CD4-positive, alpha-beta T cell treated with Interleukin-4 for 1 hour (primary cell): ENCODE measurements around the gene BAZ1B.
"Not testable (repeated sequence)": the region's sequence is repeated elsewhere in the genome, so short reads cannot be mapped to it uniquely, and the experiment has no call there.

Experiments
- DNase-seq, 2 donors: peaks; one replicate each; pipeline ENCODE4 v3.0.0-alpha.2; 2020 to 2022

The BAZ1B gene

DNA sequence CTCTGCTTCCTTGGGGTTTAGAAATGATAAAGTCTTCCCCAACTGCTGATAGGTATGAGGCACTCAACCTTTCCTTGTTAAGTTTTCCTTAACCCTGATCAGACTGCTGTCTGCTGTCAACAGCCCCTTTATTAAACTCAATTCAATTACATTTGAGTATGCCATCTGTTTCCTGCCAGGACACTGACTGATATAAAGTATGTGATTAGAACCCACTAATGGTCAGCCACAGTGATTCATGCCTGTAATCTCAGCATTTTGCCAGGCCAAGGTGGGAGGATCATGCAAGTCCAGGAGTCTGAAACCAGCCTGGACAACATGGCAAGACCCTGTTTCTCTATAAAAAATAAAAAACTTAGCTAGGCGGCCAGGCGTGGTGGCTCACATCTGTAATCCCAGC, 18.1 kb downstream of the BAZ1B start:
- no peak for DNase-seq

DNA sequence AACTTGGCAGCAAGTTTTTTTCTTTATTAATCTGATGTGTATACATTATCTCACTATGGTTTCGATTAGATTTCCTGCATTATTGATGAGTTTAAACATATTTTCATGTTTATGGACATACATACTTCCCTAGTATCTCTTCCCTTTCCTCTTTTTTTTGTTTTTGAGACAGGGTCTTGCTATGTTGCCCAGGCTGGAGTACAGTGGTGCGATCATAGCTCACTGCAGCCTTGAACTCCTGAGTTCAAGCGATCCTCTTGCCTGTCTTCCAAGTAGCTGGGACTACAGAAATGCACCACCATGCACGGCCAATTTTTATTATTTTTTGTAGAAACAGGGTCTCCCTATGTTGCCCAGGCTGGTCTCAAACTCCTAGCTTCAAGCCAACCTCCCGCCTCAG, 18.9 kb downstream of the BAZ1B start:
- DNase-seq = no peak

DNA sequence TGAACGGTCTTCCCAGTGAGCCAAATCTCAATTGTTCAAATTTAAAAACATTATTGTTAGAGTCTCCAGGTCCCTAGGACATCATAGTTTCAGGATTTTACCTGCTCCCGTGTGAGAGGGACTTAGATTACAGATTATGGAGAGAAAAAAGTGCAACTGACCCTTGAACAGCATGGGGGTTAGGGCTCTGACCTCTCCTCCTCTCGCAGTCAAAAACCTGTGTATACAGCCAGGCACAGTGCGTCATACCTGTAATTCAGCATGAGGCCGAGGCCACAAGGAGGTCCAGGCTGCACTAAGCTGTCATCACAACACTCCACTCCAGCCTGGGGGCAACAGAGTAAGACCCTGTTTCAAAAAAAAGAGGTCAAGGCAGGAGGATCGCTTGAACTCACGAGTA, 25.5 kb downstream of the BAZ1B start:
- DNase-seq = no peak

DNA sequence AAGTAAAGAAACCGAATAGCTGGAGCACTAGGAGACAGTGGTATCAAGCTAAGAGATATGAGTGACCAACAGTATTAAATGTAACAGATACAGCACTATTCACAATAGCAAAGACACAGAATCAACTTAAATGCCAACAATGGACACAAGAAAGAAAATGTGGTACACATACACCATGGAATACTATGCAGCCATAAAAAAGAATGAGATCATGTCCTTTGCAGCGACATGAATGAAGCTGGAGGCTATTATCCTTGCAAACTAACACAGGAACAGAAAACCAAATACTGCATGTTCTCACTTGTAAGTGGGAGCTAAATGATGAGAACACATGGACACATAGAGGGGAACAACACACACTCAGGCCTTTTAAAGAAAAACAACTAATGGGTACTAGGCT, 26.6 kb downstream of the BAZ1B start:
- not testable (repeated sequence) for DNase-seq

DNA sequence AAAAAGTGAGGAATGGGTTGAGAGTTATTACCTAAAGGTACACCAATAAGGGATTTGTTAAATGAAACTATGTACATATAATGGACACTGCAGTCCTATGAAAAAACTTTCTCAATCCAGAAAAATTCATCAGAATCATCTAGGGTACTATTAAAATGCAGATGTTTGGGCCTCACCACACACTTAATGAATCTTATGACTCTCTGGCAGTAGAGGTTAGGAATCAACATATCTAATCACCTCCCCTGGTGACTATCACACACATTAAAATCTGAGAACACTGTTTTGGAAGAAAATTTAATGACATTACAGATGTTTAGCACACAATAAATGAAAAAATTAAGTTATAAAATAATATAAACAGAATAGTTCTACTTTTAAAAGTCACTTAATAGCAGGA, 32.1 kb downstream of the BAZ1B start:
- DNase-seq = no peak

DNA sequence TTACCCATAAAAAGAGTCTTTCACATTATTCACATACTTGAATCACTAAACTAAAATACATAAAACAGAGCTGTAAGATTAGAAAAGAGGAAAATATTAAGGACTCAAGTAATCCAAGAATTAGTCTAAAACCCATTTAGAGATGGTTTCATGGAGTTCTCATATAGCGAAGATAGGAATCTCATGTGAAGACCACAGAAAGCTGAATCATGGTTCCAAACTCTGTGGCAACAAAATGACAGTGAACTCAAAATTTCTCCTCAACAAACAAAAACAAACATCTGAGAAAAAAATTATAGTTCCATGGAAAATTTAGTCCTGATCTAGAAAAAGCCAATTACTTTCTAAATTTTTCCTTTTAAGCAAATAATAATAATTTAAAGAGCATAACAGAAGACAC, 34.6 kb downstream of the BAZ1B start:
- no peak for DNase-seq

DNA sequence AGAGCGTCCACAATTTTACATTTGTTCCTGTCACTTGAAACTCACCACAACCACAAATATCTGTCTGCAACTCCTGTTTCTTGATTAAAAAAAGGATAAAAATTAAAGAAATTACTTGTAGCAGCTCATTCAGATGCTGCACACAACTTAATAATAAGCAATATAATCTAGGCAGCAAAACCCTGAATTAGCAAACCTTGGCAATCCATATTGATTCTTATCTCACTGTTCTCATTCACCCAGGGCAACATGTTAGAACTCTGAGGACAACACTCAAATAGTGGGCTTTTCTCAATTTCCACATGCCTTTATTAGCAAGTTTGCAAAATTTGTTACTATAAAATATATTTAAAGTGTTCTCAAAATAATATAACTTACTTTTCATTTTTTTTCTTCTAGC, 38.9 kb downstream of the BAZ1B start:
- DNase-seq = no peak

DNA sequence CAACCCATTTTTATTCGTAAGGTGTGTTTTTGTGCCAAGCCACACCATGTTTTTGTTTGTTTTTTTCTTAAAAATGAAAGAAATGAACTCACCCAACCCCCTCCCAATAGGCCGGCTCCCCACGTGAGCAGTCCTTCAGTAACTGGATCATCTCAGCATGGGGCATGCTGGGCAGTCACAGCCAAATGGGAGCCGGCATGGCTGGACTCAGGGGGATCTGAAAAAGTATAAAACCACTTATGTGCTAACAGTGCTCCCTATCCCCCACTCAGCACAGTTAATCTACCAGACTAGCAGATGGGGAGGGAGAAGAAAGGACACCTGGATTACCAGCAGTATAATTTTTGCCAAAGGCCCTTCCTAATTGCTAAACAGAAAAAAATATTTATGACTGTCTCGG, 39.3 kb downstream of the BAZ1B start:
- DNase-seq = no peak

DNA sequence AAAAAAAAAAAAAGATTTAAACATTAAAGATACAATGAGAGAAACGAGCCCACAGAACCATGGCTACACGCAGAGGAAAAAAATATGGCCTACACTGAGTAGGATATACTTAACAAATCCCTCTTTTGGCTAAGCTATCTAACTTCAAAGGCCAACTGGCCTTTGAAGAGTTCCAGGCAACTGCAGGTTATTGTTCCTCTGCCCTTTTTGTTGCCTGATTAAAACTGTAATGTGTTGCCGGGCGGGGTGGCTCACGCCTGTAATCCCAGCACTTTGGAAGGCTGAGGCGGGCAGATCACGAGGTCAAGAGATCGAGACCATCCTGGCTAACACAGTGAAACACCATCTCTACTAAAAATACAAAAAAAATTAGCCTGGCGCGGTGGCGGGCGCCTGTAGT, 40.6 kb downstream of the BAZ1B start:
- not testable (repeated sequence) for DNase-seq

DNA sequence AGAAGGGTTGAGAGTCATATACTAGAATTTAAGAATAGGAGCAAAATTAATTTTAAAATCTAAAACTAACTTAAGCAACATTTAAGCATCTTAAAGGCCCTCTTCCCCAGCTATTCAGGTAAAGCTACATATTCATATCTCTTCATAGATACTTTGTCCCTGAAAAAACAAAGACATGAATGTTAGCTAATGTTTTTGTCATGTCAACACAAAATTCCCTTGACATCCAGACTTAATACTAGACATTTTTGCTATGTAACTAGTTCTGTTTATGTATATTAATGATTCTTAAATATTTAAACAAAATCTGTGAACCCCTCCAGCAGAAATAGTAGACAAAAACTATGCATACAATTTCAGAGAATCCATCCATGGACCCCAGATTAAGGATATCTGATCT, 43.5 kb downstream of the BAZ1B start:
- DNase-seq = no peak

DNA sequence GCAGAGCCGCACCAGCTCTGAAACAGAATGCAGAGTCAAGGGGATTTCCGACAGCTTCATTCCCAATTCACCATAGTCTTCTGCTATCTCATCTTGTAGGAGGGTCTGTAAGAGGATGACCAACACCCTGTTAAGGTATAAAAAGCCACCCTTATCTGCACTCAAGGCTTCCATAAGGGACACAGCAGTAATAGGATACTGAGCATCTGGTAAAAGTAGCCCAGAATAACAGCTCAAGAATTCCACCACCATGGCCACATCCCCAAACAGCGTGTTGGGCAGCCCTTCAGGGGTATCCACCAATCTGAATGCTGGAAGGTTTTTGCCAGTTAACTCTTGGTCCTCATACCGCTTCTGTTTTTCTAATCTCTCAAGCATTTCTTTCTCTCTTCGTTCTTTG, 44.7 kb downstream of the BAZ1B start:
- DNase-seq = no peak

DNA sequence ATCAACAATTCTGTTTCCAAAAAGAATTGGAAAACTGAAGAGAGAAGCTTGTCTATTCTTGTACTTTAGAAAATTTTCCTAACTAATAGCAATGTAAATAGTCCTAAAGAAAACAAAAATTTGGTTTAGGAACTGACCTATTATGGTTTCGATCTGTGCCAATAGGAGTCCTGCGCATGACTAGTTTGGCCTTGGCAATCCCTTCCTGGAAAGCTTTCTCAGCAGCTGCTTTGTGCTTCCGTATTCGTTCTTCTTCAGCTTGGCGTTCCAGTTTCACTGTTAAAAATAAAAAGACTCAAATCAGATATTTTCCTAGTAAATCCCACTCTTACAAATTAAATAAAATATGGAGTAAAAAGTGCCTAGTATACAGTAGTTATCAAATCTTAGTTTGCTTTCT, 51.9 kb downstream of the BAZ1B start:
- no peak for DNase-seq

DNA sequence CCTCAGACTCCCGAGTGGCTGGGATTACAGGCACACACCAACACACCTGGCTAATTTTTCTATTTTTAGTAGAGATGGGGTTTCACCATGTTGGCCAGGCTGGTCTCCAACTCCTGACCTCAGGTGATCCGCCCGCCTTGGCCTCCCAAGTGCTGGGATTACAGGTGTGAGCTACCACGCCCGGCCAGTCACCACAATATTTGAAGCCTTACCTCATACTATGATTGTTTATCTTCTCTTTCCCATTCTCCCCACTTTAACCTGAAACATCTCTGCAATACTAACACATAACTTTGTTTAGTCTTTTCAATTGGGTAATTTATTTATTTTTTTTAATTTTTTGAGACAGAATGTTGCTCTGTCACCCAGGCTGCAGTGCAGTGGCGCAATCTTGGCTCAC, 55.0 kb downstream of the BAZ1B start:
- not testable (repeated sequence) for DNase-seq

DNA sequence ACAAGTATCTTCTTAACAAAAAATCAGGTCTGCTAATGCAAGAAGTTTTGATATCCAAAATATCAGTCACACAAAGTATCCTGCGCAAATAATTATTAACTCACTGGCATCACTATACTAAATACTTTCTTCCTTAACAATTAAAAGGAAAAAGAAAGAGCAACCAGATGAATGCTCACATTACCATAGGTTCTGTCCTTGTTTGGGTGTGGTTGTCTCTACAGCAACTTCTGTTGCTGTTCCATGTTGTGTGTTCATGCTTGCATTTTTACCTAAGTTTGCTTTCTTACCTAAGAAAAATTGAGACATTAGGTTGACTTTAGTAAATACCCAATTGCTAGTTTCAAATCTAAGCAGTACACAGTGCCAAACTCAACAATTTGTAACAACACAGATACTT, 56.0 kb downstream of the BAZ1B start:
- no peak for DNase-seq

DNA sequence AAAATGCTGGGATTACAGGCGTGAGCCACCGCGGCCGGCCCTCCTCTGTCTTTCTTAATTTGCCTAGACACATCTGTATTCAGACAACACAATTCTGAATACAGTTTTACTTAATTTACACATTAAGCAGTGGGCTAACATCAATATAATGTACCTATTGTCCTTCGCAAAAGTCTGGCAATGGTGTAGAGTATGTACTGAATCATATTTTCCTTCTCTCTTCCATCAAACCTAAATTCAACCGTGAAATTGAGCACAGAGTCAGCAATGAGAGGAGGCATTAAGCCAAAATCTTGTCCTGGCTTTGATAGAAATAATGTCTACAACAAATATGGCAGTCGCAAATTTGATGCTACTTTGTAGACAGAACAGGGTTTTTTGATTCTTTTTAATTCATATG, 58.1 kb downstream of the BAZ1B start:
- DNase-seq = no peak

DNA sequence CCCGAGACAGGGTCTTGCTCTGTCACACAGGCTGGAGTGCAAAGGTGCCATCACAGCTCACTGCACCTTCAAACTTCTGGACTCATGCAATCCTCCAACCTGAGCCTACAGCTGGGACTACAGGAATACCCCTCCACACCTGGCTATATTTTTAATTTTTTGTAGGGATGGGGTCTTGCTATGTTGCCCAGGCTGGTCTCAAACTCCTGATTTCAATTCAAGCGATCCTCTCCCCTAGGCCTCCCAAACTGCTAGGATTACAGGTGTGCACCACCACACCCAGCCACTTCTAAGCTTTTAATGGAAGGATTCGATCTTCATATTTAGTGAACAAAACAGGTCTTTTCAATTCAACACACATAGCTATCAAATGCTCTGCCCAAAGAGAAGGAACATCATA, 58.8 kb downstream of the BAZ1B start:
- DNase-seq = no peak

DNA sequence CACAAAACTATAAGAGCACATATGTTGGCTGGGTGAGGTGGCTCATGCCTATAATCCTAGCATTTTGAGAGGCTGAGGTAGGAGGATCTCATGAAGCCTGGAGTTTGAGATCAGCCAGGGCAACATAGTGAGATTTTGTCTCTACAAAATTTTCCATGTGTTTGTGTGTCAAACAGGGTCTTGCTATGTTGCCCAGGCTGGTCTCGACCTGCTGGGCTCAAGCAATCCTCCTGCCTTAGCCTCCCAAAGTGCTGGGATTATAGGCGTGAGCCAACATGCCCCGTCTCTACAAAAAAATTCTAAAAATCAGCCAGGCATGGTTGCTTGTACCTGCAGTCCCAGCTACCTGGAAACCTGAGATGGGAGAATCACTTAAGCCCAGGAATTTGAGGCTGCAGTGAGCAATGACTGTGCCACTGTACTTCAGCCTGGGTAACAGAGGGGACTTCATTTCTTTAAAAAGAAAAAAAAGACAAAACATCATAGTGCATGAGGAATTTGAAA, 60.3 kb downstream of the BAZ1B start:
- no peak for DNase-seq

DNA sequence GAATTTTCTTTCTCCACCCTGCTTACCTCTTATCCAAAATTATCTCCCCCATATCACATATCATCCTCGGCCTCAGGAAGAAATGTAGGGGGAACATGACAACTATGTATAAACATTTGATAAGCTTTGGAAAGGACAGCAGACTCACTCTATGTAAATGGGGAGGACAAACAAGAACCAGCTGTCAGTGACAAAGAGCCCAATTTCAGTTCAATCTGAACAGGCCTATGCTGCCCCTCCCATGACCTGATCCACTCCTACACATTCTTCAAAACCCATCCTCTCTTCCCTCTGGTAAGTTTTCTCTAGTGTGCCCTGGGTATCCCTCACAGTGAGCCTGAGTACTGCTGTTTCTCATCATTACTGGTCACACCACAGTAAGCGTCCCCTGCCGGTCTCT, 67.7 kb downstream of the BAZ1B start:
- DNase-seq = no peak

DNA sequence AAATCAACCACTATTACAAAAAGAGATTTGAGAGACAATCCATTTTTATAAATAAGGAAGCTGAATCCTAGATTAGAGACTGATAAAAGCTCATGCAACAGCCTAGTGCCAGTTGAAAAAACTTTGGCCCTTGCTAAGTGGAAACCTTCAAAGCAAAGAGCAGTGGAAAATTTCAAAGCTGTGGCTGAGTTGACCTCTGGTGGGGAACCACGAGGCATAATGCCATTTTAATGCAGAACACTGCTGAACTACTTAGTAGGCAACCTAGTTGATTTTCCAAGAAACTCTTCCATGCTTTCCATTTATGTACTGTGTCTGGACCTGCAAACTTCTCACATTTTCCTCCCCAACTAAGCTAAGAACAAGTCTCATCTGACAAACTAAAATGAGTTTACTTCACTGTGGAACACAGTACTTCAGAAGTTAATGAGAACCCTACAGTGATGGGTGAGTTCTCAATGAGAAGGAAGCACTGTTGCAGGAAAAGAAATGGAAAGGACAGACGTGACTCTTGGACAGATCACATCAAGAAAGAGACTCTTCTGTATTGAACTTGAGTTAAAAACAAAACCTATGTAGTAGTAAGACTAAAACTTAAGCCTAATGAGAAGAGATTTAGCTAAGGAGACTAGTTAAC, 69.0 kb downstream of the BAZ1B start:
- no peak for DNase-seq

DNA sequence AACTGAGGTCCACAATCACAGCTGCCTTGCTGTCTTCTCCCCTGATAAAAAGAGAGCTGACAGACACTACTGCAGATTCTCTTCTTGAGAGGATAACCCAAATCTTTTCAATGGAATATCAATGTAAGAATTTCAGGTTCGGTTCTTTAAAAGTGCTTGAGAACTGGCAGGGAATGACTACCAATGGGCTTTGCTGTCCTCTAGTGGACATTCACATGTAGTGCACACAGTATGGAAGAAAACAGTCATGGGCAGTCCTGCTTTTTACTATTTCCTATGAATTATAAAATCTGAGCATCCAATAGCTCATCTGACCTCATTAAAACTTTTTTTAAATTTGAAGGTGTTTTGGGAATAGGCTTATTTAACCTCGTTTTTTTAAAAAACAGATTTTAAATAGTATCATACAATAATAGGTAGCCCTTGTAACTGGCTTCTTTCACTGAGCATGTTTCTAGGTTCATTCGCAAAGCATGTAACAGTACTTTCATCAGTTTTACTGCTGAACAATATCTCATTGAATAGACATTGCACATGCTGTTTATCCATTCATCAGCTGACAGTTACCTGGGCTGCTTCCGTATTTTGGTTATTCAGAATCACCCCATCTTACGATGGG, 70.2 kb downstream of the BAZ1B start:
- peak; percentile 43 to 67 for DNase-seq

DNA sequence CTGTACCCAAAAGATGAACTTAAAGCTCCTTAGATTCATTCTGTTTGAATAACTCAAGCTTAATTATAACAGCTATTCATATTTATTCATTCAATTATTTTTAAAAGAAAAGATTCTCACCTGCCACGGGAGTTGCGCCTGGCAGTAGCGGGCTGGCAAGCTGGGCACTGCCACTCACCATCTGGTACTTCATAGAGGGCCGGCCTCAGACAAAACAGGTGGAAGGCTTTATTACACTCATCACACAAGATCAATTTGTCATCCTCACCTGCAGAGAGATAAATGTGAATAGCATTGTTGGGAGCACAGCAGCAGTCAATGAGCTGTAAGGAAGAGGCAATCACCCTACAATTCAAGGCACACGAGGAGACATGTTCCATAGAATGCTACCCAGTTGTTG, 72.7 kb downstream of the BAZ1B start:
- DNase-seq = no peak

DNA sequence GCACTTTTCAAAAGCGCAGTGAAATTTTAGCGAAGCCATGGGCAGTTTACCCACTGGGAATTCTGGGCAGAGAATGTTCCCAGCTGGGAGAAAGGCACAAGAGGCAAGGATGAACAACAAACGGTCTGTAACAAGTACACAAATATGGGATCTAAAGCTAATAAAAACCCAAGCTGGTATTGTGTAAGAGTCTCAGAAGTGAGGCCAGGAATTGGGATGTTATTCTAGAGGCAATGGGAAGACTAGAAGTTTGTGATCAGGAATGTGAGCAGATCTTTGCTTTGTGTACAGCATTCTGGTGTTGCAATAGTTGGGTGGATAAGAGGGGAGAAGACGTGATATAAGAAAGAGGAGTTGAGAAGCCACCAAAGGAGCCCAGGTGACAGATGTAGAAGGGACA, 73.5 kb downstream of the BAZ1B start:
- no peak for DNase-seq

DNA sequence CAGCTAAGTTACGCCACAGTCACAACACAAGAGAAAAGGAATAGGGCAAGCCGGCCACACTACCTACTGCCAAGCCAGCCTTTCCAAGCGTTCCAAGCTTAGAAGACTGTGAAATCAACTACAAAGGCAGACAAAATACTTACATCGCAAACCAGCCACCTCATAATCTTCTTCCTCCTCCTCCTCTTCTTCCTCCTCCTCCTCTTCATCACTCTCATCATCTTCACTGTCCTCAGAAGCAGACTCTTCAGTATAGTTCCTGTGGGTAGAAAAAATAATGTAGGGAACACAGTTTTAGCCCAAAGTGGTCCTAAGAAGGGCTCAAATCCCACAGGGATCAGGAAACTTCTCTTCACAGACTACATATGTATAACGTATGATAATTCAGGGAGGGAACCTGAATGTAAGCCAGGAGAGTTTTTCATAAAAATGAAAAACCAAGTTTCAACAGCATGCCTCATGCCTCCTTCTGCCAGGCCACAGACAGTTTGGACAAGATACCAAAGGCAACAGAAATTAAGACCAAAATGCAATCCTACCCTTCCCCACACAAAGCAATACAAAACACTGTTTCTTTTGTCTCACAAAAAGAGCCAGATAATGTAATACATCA, 74.9 kb downstream of the BAZ1B start:
- DNase-seq = no peak

DNA sequence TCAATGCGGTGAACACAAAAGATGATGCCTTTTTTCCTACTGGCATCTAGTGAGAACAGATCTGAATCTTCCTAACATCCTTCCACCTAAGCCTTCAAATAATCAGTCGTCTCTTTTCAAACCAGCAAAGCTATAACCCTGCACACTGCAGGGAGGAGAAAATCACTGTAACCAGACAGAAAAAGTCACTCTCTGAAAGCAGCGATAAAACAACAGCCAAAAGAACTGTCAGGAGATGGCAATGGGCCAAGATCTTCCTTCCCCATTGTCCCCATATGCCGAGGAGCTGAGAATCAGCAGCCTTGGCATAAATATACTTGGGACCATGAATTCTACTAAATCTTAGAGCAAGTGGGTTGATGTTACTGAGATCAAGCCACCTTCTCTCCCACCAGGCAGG, 75.4 kb downstream of the BAZ1B start:
- no peak for DNase-seq
